Activated naive CD4-positive, alpha-beta T cell (primary cell): ENCODE measurements around the gene EPN1.
"Not testable (repeated sequence)": the region's sequence is repeated elsewhere in the genome, so short reads cannot be mapped to it uniquely, and the experiment has no call there.

Experiments
- DNase-seq, 4 experiments: peaks; one replicate each; lab custom pipeline; 2025; lab: John Stamatoyannopoulos, UW

The EPN1 gene

GRCh38 chr19:55693336-55693974 is 18.4 kb downstream of the EPN1 start:
- DNase-seq = no peak

DNA sequence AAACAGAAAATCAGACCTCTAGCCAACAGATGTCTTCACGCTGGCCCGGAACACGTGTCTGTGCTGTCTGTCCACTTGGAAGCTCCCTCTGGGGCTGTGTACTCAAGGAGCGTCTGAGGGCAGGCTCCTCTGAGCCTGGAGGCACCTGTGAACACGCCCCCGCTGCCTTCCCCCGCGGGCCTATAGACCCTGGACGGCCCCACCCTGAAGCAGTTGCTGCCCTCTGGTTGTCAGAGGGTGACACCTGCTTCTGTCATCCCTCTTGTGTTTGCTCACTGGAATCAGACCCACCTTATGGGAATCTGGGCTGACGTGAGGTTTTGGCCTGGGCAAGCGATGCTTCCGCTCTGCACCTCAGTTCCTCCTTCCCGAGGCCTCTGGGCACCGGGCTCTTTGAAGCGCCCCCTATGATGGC is 19.2 kb downstream of the EPN1 start:
- no peak for DNase-seq

DNA sequence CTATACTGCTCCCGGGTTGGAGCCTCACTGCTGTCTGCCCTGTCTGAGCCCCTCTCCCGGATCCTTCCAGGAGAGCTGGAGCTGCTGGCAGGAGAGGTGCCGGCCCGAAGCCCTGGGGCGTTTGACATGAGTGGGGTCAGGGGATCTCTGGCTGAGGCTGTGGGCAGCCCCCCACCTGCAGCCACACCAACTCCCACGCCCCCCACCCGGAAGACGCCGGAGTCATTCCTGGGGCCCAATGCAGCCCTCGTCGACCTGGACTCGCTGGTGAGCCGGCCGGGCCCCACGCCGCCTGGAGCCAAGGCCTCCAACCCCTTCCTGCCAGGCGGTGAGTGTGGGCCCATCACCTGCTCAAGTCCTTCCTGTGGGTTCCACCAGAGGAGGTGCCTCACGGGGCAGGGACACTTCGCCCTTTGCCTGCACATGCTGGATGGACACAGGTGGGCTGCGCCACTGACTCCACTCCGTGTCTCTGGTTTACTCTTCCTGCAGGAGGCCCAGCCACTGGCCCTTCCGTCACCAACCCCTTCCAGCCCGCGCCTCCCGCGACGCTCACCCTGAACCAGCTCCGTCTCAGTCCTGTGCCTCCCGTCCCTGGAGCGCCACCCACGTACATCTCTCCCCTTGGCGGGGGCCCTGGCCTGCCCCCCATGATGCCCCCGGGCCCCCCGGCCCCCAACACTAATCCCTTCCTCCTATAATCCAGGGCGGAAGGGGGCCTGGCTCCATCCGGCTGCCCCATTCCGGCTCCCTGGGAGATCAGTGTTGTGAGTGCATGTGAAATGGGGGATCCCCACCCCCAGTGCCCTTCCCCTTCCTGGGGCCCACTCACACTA is 19.8 kb downstream of the EPN1 start:
- no peak for DNase-seq

DNA sequence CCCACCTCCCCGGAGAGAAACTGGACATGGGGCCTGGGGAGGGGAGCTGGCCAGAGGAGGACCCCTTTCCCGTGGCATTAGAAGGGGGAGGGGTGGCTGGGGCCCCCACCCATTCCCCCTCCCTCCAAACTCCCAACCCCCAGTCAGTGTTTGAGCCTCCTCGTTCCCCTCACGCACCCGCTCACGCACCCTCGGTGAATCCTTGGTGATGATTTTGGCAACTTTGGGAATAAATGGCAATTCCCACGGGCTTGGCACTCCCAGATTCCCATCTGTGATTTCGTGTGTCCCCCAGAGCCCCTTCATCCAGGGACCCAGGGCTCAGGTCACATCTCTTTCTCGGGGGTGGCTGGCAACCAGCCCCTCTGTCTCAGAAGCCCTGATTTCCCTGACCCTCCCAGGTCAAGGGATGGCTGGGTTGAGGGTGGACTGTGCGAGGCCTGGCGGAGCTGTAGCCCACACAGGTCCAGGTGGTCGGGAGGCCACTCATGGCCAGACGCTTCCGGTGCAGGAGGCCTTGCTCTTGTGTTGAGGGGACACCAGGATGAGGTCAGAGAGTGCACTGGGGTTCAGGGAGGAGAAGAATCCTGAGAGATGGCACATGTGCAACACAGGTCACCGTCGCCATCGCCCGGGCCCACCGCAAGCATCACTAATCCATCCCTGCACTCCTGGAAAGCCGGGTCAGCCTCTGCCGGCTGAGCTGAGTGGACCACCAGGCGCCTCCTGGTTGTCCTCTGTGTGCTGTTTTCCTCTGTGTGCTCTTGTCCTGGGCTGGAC is 20.7 kb downstream of the EPN1 start:
- DNase-seq = no peak

DNA sequence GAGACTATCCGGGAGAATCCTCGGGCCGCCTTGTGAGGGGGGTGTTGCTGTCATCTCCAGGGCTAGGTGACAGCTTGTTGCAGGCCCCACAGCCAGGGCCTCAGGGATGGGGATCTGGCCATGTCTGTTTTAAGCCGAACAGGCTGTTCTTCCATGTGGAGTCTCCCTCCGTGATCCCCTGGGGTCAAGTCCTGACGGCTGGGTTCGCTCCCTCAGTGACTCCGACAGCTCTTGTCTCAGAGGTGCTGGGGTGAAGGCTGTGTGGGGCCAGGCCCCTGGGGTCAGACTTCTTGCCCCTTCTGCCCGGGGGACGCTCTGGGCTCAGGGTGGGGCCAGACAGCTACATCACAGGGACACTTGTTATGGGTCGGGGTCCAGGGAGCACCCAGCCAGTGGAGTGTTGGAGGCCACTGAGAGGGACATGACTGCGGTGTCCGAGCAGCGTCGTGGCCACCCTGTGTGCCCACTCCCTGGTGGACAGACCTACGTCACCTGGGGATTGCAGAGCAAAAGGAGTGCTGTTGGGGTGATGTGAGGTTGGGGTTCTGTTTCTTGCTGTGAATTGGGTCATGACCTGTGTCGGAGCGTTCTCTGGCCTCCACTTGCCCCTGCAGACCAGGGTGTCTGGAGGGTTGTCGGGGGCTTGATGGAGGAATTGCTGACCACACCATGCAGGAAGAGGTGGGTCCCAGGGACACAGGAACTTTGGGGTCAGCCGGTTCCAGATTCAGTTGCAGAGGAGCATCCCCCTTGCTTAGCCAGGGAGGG is 21.5 kb downstream of the EPN1 start:
- no peak for DNase-seq

- no peak for DNase-seq
Measured at GRCh38 chr19:55697069-55697440, 22.0 kb downstream of the EPN1 start.

DNA sequence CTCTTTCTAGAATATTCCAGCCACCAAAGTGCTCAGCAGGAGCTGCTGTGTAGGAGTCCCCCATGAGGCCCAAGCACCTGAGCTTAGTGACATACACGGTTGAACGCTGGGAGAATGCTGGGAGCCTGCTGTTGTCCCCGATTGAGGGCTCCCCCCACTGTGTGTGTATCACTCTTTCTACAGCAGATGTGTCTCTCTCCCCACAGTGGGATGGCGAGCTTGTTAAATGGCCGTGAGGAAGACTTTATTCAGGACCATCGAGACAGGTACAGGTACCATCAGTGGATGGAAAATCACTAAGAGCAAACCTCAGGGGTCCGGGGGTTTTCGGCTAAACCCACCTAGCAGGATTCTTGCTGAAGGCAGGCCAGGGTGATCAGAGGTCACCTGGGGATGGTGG is 22.7 kb downstream of the EPN1 start:
- no peak for DNase-seq

DNA sequence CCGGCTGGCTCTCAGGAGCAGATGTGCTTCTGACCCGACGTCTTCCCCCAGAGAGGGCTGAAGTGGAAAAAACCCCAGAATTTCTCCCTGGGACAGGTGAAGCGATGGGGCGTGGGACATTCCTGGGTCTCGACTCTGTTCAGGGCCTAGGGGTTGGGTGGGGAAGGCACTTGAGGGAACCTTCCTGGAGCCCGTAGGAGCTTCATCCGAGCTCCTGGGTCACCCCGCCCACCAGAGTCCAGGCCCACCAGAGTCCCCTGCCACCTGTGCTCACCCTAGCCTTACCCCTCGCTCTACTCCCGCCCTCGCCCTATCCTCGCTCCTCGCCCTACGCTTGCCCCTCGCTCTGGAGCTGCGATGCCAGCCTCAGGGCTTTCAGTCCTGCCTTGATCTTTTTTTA is 23.2 kb downstream of the EPN1 start:
- no peak for DNase-seq

- no peak for DNase-seq
Measured at GRCh38 chr19:55699221-55699620, 24.2 kb downstream of the EPN1 start.

DNA sequence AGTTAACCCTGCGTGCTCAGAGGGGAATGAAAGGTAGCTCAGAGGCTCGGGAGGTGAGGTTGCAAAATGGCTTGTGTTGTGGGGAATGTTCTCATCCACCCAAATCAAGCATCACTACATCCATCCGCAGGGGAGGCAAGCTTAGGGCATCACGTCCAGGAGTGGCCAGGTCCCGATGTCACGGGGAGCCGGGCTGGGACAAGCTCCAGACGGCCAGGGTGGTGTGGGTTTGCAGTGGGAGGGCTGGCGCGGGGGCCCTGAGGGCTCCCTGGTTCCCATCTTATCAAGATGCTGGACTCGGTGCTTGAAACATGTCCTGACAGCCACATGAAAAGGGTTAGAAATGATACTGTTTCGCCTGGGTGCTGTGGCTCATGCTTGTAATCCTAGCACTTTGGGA is 25.8 kb downstream of the EPN1 start:
- no peak for DNase-seq

GRCh38 chr19:55702131-55702627 is 27.2 kb downstream of the EPN1 start:
- DNase-seq = no peak

GRCh38 chr19:55703790-55704215 is 28.8 kb downstream of the EPN1 start:
- peak in 1 of 4 experiments; percentile 26 for DNase-seq

DNA sequence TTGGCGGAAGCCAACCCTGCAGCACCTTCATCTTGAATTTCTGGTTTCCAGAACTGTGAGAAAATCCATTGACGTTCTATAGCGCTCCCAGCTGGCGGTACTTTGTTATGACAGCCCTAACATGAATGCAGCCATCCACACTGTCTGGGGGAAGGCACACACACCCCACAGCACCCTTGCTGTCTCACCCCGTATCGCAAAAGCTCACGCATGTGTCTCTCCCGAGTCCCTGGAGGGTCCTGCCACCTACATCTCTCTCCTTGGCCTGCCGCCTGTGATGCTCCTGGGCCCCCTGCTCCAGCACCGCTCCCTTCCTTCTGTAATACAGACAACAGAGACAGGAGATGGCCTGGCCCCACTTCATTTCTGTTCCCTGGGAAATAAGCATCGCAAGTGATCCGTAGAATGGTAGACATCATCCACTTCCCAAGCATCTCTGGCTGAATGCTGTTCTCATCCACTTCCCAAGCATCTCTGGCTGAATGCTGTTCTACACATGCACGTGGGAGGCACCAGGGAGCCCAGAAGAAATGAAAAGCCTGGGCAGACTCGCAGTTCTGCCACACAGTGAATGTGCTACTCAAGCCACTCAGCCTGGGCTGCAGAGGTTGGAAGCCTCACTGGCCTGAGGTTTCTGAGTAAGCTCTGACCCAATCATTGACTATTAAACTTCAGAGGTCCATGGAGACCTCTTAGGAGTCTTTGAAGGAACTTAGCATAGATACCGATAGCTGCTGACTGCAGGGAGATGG is 29.6 kb downstream of the EPN1 start:
- no peak for DNase-seq

DNA sequence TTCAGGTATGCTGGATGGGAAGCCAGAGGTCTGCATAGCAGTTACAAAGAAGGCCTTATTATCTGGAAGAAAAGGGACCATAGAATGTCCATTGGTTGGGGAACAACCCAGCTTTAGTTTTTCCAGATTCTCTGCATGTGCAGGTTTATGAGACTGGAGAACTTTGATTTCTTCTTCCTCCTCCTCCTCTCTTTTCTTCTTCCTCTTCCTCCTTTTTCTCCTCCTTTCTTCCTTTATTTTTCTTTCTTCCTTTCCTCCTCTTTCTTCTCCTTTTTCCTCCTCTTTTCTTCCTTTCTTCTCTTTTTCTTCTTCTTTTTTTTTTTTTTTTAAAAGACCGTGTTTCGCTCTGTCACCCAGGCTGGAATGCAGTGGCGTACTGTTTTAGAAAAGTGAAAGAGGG is 30.9 kb downstream of the EPN1 start:
- no peak for DNase-seq

GRCh38 chr19:55711719-55712118 is 36.7 kb downstream of the EPN1 start:
- no peak for DNase-seq

GRCh38 chr19:55712804-55713631 is 38.0 kb downstream of the EPN1 start:
- DNase-seq = no peak

DNA sequence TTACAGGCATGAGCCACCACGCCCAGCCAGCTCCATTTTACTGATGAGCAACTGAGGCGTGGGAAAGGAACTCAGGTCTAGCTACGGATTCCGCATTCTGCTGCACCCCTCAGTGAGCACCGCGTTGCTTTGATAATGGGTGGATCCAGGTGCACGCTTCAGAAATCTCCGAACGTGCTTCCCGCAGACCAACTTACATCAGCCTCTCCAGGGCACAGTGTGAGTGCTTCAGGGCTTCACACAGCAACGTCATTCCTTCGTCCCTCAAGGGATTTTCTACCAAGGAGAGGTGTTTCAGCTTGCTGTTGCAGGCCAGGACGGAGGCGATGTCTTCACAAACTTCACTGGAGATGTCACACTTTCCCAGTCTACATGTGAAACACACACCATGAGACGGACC is 41.5 kb downstream of the EPN1 start:
- DNase-seq = no peak

GRCh38 chr19:55717251-55717650 is 42.2 kb downstream of the EPN1 start:
- no peak for DNase-seq

- not testable (repeated sequence) for DNase-seq
Measured at GRCh38 chr19:55717879-55718711, 43.1 kb downstream of the EPN1 start.
